Amniotic epithelial cell (primary cell): ENCODE results near the gene LRRFIP2.
"Not testable (repeated sequence)": the region's sequence is repeated elsewhere in the genome, so short reads cannot be mapped to it uniquely, and the experiment has no call there.

Source experiments
- DNase-seq: peaks from one replicate; pipeline ENCODE4 v3.0.0-alpha.2; 2010; ENCODE audit warnings: low read depth

Gene LRRFIP2

GRCh38 chr3:37189109-37189508 is 14.7 kb upstream of the LRRFIP2 start:
- no peak for DNase-seq

DNA sequence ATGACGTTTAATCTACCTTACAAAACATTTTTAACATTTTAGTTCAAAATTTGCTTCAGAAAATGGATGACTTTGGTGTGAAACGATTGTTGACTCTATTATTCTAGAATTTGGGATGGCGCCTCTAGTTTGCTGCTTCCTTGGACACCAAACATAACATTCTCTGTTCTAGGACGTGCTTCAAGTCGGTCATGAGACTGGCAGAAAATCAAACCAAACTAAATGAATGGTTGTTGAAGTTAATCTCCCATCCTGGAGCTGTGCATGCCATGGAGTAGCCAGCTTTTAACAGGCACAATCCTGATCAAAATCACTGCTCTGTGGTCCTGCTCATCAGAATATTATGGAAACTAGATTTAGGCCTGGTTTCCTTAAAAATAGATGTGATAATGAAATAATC is 9.6 kb upstream of the LRRFIP2 start:
- no peak for DNase-seq

GRCh38 chr3:37183375-37183831 is 9.0 kb upstream of the LRRFIP2 start:
- DNase-seq: peak; percentile 93

GRCh38 chr3:37182816-37183215 is 8.4 kb upstream of the LRRFIP2 start:
- no peak for DNase-seq

- DNase-seq: peak; percentile 69
These were observed 7.4 kb upstream of the LRRFIP2 start for GRCh38 chr3:37181756-37182155.

DNA sequence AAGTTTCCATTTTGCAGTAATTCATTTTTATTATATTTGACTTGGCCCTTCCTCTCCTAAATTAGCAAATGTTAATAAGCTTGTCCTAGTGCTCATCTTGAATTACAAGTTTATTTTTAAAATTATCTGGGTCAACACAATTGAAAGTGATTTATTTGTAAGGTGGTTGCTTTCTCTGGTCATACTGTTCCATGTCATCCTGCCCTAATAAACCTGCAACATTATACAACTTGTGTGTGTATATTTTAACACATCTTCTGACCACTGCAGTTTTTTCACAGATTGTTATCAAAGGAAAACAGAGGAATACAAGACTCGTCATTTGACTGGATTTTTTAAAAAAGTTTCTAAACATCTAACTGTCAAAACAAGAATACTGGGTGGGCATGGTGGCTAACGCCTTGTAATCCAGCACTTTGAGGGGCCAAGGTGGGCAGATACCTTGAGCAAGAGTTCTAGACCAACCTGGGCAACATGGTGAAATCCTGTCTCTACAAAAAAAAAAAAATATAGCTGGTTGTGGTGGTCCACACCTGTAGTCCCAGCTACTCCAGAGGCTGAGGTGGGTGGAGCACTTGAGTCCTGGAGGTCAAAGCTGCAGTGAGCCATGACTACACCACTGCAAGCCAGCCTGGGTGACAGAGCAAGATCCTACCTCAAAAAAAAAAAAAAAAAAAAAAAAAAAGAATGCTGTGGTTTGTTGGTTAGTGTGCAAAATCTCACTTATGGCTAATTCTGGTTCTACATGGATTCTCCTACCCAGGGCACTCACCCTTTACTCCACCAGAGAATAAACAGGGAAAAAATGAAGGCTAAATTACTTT is 5.0 kb upstream of the LRRFIP2 start:
- no peak for DNase-seq

- DNase-seq: no peak
These were observed 576 bp downstream of the LRRFIP2 start for GRCh38 chr3:37173806-37174205.

GRCh38 chr3:37171144-37171543 is 3.2 kb downstream of the LRRFIP2 start:
- no peak for DNase-seq

GRCh38 chr3:37170513-37170912 is 3.9 kb downstream of the LRRFIP2 start:
- no peak for DNase-seq

GRCh38 chr3:37170060-37170459 is 4.3 kb downstream of the LRRFIP2 start:
- no peak for DNase-seq

- DNase-seq: no peak
These were observed 5.5 kb downstream of the LRRFIP2 start for GRCh38 chr3:37168896-37169295.

- DNase-seq: peak; percentile 73
These were observed 10.9 kb downstream of the LRRFIP2 start for GRCh38 chr3:37163262-37164015.

DNA sequence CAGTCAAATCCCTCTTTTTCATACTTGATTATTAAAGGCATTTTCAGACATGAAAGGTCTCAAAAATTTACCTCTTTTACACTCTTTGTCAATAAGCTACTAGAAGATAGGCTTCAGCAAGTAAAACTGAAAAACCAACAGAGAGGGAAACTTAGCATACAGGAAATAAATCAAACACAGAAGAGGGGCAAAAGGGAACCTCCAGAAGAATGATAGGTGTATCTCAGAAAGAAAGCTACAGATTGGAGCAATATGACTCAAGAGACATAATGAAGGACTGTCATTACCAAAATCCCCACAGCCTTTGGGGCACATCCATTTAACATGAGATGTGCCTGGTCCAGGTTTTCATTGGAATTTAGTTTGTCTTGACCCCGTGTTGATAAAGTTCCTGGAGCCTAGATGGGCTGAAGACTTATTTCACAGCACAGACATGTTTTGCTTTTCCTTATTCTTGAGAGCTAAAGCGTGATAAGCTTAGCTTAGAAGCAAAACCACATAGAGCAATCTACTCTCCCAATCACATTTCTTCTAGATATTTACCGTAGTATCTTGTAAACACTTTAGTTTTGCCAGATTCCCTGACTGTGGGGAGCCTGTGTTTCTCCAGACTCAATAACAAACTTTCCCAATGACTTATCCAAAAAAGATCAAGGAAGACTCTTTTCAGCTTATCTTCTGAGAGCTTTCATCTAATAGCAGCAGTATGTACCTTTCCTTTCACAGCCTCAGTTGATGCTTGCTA is 11.7 kb downstream of the LRRFIP2 start:
- DNase-seq: peak; percentile 60

DNA sequence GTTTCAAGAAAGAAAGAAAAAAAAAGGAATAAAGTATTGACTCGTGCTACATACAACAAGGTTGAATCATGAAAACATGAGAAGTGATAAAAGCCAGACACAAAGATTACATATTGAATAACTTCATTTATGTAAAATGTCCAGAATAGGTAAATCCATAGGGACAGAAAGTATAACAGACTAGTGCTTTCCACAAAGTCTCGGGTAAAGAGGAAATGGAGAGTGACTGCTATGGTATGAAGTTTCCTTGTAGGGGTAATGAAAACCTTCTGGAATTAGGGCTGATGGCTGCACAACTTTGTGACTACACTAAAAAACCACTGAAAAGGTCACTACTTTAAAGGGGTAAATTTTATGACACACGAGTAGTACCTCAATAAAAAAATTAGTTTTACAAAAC is 13.0 kb downstream of the LRRFIP2 start:
- DNase-seq: no peak

- DNase-seq: no peak
These were observed 18.6 kb downstream of the LRRFIP2 start for GRCh38 chr3:37155782-37156181.

GRCh38 chr3:37154668-37155314 is 19.6 kb downstream of the LRRFIP2 start:
- no peak for DNase-seq

GRCh38 chr3:37150621-37151020 is 23.8 kb downstream of the LRRFIP2 start:
- no peak for DNase-seq

GRCh38 chr3:37149257-37149656 is 25.1 kb downstream of the LRRFIP2 start:
- DNase-seq: peak; percentile 11

- DNase-seq: no peak
These were observed 26.2 kb downstream of the LRRFIP2 start for GRCh38 chr3:37148208-37148607.

- DNase-seq: no peak
These were observed 26.7 kb downstream of the LRRFIP2 start for GRCh38 chr3:37147666-37148065.

DNA sequence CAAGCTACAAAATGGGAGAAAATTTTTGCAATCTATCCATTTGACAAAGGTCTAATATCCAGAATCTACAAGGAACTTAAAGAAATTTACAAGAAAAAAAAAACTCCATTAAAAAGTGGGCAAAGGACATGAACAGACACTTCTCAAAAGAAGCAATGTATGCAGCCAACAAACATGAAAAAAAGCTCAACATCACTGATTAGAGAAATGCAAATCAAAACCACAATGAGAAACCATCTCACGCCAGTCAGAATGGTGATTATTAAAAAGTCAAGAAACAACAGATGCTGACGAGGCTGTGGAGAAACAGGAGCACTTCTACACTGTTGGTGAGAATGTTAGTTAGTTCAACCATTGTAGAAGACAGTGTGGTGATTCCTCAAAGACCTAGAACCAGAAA is 27.5 kb downstream of the LRRFIP2 start:
- DNase-seq: not testable (repeated sequence)

- DNase-seq: no peak
These were observed 28.8 kb downstream of the LRRFIP2 start for GRCh38 chr3:37145611-37146010.
